Stimulated activated naive CD8-positive, alpha-beta T cell treated with anti-CD3 and anti-CD28 coated beads, Interleukin-15, amount 100 ng/mL, for 72 hours (primary cell): Measurements from ENCODE around the gene GNG7.

Experiments used
- ATAC-seq: fragments of 150-1000 bp; cut with Tn5 transposase; 2 replicates; pipeline ENCODE4 v1.10.0; 2021; ENCODE audit warnings: mild to moderate bottlenecking, moderate library complexity
- DNase-seq, 2 donors: peaks; one replicate each; pipeline ENCODE4 v3.0.0; 2021 to 2022
- H3K27ac Mint-ChIP-seq, 2 donors: one replicate each; pipeline ENCODE4 v1.8.0; 2022; ENCODE audit warnings: mild to moderate bottlenecking in 2 of 2, mixed read lengths in 2 of 2, moderate library complexity in 2 of 2
- H3K27me3 Mint-ChIP-seq: one replicate; pipeline ENCODE4 v1.8.0; 2022; ENCODE audit warnings: mixed read lengths
- H3K4me1 Mint-ChIP-seq: one replicate; pipeline ENCODE4 v1.8.0; 2022; ENCODE audit warnings: mild to moderate bottlenecking, mixed read lengths
- H3K4me3 Mint-ChIP-seq, 2 donors: one replicate each; pipeline ENCODE4 v1.8.0; 2022; ENCODE audit warnings: mild to moderate bottlenecking in 2 of 2, mixed read lengths in 2 of 2, moderate library complexity in 1 of 2
- H3K9me3 Mint-ChIP-seq, 2 donors: one replicate each; pipeline ENCODE4 v1.8.0; 2022; ENCODE audit warnings: mixed read lengths in 2 of 2

Gene GNG7

GRCh38 chr19:2702170-2703076 lies at the start of gene GNG7:
Gene GNG7, minus strand, starts transcription at chr19:2702694. Its CDS starts 182,006 bp downstream, at chr19:2520688.
- Mint-ChIP-seq H3K27ac (peak within 1 kb of the TSS in 1 of 2 donors; percentile 44), H3K4me1 (peaks cover 42% of the 10 kb centered on the region), H3K4me3 (peak within 1 kb of the TSS; percentile 76 to 77), H3K27me3 (no peaks in the 10 kb centered on the region), H3K9me3 (no peaks in the 10 kb centered on the region)
- DNase-seq (peak; percentile 93 to 95), ATAC-seq (peak; percentile 99)

DNA sequence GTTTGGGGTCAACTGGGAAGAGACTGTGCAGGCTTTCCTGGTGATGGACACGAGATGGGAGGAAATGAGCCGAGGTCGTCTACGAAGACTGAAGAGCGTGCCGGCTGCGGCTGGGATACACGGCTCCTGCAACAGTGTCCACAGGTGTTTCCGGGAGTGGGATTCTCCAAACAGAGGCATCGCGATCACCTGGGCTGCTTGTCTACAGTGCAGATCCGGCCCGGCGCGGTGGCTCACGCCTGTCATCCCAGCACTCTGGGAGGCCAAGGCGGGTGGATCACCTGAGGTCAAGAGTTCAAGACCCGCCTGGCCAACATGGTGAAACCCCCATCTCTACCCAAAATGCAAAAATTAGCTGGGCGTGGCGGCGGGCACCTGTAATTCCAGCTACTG lies 48.9 kb upstream of the GNG7 start:
- Mint-ChIP-seq H3K4me1 (peaks cover 28% of the 10 kb centered on the region), H3K4me3 (no peak overlapping the region), H3K27ac (no peak overlapping the region), H3K9me3 (no peaks in the 10 kb centered on the region), H3K27me3 (no peaks in the 10 kb centered on the region)
- ATAC-seq: no peak
- DNase-seq: no peak

- Mint-ChIP-seq H3K4me1 (peaks cover 28% of the 10 kb centered on the region), H3K27ac (peak overlapping the region in 1 of 2 donors; percentile 40), H3K4me3 (no peak overlapping the region), H3K9me3 (no peaks in the 10 kb centered on the region), H3K27me3 (no peaks in the 10 kb centered on the region)
- ATAC-seq (no peak), DNase-seq (no peak)
Measured at GRCh38 chr19:2750808-2751437, 48.4 kb upstream of the GNG7 start.

DNA sequence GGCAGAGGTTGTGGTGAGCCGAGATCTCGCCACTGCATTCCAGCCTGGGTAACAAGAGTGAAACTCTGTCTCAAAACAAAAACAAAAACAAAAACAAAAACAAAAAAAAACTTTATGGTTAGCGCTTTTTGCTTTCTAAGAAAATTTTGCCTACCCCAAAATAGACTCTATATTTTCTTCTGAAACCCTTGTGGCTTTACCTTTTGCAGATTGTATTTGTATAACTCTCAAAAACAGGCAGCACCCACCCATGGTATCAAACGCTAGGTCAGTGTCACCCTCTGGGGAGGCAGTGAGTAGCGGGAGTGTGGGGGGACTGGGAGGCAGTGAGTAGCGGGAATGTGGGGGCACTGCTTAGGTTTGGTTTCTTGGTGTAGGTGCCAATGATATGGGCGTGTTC lies 44.9 kb upstream of the GNG7 start:
- H3K9me3 Mint-ChIP-seq: no peaks in the 10 kb centered on the region
- peaks cover 9% of the 10 kb centered on the region for H3K27me3 Mint-ChIP-seq
- no peak for ATAC-seq

DNA sequence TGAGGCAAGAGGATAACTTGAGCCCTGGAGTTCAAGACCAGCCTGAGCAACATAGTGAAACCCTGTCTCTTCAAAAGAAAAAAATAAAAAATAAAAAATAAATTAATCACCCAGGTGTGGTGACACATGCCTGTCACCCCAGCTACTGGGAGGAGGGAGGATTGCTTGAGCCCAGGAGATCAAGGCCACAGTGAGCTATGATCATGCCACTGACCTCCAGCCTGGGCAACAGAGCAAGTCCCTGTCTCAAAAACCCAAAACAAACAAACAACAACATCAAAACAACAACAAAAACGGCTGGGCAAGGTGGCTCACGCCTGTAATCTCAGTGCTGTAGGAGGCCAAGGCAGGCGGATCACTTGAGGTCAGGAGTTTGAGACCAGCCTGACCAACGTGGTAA lies 41.6 kb upstream of the GNG7 start:
- no peak for DNase-seq
- no peak overlapping the region for H3K27ac Mint-ChIP-seq
- no peak overlapping the region for H3K4me3 Mint-ChIP-seq
- H3K4me1 Mint-ChIP-seq: peaks cover 9% of the 10 kb centered on the region
- no peak for ATAC-seq
- no peaks in the 10 kb centered on the region for H3K9me3 Mint-ChIP-seq
- peaks cover 28% of the 10 kb centered on the region for H3K27me3 Mint-ChIP-seq

More for the DNA sequence above, 44.9 kb upstream of the GNG7 start:
- Mint-ChIP-seq H3K4me3 (no peak overlapping the region), H3K4me1 (peaks cover 13% of the 10 kb centered on the region), H3K27ac (no peak overlapping the region)
- DNase-seq: no peak

GRCh38 chr19:2743099-2743498 lies 40.6 kb upstream of the GNG7 start:
- DNase-seq (no peak), ATAC-seq (no peak)
- peaks cover 20% of the 10 kb centered on the region for H3K4me1 Mint-ChIP-seq
- H3K27ac Mint-ChIP-seq: no peak overlapping the region
- no peaks in the 10 kb centered on the region for H3K9me3 Mint-ChIP-seq
- no peak overlapping the region for H3K4me3 Mint-ChIP-seq
- peaks cover 28% of the 10 kb centered on the region for H3K27me3 Mint-ChIP-seq

GRCh38 chr19:2740314-2740656 lies 37.8 kb upstream of the GNG7 start:
- no peak for DNase-seq
- no peak for ATAC-seq
- H3K27me3 Mint-ChIP-seq: peaks cover 28% of the 10 kb centered on the region
- H3K4me1 Mint-ChIP-seq: peaks cover 31% of the 10 kb centered on the region
- no peaks in the 10 kb centered on the region for H3K9me3 Mint-ChIP-seq
- H3K27ac Mint-ChIP-seq: no peak overlapping the region
- H3K4me3 Mint-ChIP-seq: peak overlapping the region; percentile 95 to 99

GRCh38 chr19:2739602-2740313 lies 37.3 kb upstream of the GNG7 start, which contains the start of gene SLC39A3:
Gene SLC39A3, minus strand, starts transcription at chr19:2740017. Its CDS starts 2,760 bp downstream, at chr19:2737257.
- Mint-ChIP-seq H3K27me3 (peaks cover 28% of the 10 kb centered on the region), H3K4me3 (peak within 1 kb of the TSS; percentile 95 to 99), H3K4me1 (peaks cover 34% of the 10 kb centered on the region), H3K9me3 (no peaks in the 10 kb centered on the region), H3K27ac (peak within 1 kb of the TSS; percentile 94 to 98)
- DNase-seq (peak; percentile 99), ATAC-seq (peak; percentile 99)

DNA sequence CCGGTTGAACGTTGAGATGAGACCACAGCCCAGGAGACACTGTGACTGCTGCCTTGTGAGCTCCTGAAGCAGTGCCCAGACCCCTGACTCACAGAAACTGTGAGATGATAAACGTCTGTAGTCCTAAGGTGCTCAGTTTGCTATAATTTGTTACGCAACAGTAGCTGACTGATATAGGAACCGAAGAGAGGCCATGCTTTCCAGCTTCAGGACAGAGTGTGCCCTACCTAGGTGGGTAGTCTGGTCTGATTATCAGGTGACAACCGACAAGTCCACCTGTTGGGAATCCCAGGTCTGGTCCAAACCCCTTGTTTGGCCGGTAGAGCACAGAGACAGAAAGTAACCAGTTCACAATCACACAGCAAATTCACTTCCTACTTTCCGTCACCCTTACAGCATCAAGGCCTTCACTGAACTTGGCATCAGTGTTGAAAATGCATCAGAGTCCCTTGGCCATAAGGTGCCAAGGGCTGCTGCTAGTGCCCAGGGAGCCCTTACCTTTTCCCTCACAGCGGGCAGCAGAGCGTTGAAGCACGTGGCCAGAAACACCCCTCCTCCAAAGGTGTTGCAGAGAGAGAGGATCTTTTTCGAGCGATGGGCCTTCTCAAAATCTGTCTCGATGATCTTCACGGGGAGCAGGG lies 34.2 kb upstream of the GNG7 start:
- H3K9me3 Mint-ChIP-seq: no peaks in the 10 kb centered on the region
- H3K27me3 Mint-ChIP-seq: peaks cover 12% of the 10 kb centered on the region
- DNase-seq: no peak
- H3K4me1 Mint-ChIP-seq: peaks cover 37% of the 10 kb centered on the region
- no peak overlapping the region for H3K27ac Mint-ChIP-seq
- H3K4me3 Mint-ChIP-seq: no peak overlapping the region
- ATAC-seq: no peak

GRCh38 chr19:2735374-2735773 lies 32.9 kb upstream of the GNG7 start:
- Mint-ChIP-seq H3K9me3 (no peaks in the 10 kb centered on the region), H3K27me3 (peaks cover 4% of the 10 kb centered on the region), H3K27ac (no peak overlapping the region), H3K4me1 (peaks cover 36% of the 10 kb centered on the region), H3K4me3 (no peak overlapping the region)
- ATAC-seq: no peak
- DNase-seq: no peak

DNA sequence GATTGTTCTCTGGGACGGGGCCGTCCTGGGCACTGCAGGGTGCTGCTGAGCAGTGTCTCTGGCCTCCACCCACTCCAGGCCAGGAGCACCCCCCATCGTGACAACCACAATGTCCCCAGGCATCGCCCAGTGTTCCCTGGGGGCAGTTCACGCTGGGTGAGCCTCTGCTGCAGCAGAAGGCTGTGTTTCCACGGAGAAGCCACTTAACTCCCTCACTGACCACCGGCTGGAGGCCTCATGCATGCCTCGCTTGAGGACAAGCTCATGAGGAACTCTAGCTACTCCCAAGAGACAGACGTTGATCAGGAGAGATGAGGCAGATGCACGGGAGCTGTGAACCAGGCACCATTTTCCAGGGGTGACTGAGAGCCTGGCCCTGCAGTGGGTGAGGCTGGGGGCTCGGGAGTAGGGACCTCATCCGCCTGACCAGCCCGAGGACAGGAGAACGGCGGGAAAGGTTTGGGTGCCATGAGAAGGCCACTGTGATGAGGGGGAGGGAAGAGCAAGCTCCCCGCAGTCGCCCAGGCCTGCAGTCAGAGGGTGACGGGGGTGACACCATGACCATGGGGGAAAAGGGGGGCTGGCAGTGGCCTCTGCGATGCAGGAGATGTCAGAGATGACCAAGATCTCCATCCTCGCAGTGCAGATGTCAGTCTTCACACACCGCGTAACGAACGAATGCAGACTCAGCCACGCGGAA lies 32.2 kb upstream of the GNG7 start:
- Mint-ChIP-seq H3K27ac (no peak overlapping the region), H3K9me3 (no peaks in the 10 kb centered on the region), H3K4me1 (peaks cover 31% of the 10 kb centered on the region), H3K27me3 (no peaks in the 10 kb centered on the region), H3K4me3 (no peak overlapping the region)
- no peak for DNase-seq
- no peak for ATAC-seq

DNA sequence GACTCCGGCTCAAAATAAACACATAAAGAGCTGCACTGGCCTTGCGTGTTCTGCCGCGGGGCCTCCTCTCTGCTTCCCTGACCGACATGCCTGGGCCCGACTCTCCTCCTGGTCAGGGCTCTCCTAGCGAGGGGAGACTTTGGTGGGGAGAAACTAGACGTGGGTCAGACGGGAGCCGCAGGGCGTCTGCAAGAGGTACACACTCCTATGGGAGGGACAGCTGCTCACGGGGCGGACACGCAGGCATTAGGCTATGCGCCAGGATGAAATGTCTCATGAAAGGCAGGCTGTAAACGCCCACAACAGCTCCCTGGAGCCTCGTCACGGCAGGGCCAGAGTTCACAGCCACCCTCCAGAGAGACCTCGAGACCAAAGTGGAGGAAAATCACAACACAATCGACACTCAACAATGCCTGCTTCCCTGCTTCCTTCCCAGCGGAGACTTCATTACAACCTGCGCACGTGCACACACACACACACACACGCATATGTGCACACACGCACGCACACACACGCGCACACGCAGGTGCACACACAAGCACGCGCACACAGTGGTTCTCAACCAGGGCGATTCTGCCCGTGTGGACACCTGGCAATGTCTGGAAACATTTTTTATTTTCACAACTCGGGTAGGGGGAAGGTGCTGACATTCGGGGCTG lies 31.6 kb upstream of the GNG7 start:
- H3K4me3 Mint-ChIP-seq: no peak overlapping the region
- H3K4me1 Mint-ChIP-seq: peaks cover 27% of the 10 kb centered on the region
- no peak for ATAC-seq
- DNase-seq: no peak
- H3K27me3 Mint-ChIP-seq: no peaks in the 10 kb centered on the region
- no peak overlapping the region for H3K27ac Mint-ChIP-seq
- no peaks in the 10 kb centered on the region for H3K9me3 Mint-ChIP-seq

DNA sequence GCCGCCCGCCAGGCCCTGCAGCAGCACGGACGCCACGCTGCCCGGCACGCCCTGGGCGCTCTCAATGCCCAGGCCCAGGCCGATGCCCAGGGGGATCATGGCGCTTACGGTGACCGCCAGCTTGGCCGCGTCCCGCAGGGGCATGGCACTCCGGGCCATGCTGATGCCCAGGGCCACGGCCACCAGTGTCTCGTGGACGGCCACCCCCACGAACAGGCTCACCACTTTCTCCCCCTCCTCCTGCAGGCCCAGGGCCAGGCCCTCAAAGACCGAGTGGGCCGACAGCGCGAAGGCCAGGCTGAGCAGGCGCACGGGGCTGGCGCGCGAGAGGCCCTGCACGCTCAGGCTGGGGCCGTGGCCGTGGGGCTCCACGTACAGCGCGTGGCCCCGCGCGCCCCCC lies 30.4 kb upstream of the GNG7 start:
- DNase-seq (no peak), ATAC-seq (no peak)
- H3K4me1 Mint-ChIP-seq: peaks cover 16% of the 10 kb centered on the region
- H3K27me3 Mint-ChIP-seq: peaks cover under 1% of the 10 kb centered on the region
- H3K9me3 Mint-ChIP-seq: no peaks in the 10 kb centered on the region
- H3K27ac Mint-ChIP-seq: no peak overlapping the region
- H3K4me3 Mint-ChIP-seq: no peak overlapping the region

DNA sequence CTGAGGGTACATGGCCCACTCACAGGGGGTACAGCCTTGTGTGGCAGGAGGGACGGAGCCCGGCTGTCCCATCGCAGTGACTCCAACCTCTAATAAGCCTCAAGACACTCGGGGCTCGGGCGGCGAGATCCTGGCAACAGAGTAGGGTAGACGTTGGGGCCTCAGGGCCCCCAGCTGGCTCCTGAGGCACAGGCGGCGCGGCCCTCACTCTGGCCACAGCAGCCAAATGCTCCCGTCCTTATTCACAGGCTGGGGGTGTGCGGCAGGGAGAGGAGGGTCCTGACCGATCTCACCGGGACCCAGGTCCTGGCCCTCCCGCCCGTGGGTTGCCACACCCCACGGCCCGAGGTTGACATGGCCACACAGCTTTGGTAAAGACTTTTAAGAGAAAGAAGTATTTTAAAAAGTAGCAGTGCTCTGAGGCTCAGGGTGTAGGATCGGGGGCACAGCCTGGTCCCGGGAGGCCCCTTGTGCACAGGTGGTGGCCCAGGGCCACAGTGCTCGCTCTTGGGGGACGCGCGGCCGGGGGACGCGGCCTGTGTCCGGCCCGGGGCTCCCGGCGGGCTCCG lies 29.7 kb upstream of the GNG7 start:
- H3K27ac Mint-ChIP-seq: no peak overlapping the region
- DNase-seq (no peak), ATAC-seq (peak; percentile 35)
- no peaks in the 10 kb centered on the region for H3K9me3 Mint-ChIP-seq
- H3K27me3 Mint-ChIP-seq: peaks cover 7% of the 10 kb centered on the region
- peaks cover 13% of the 10 kb centered on the region for H3K4me1 Mint-ChIP-seq
- no peak overlapping the region for H3K4me3 Mint-ChIP-seq
